GM12878 (cell line): Measurements from ENCODE around the gene ZSCAN20. TPM values are rescaled to one million over a fixed set of nuclear protein-coding genes. Genes with fewer than 3 reads are reported as not detected.

Experiments
- ATAC-seq: fragments of 200-7000 bp; cut with Tn5 transposase; 3 replicates; pipeline ENCODE4 v1.9.1; 2020; ENCODE audit warnings: mild to moderate bottlenecking, moderate library complexity
- BruUV-seq: library from RNA; stranded (reverse); fragments of 400-500 nt; replicated peaks from 2 replicates; lab custom pipeline; 2021; lab: Mats Ljungman, UMichigan
- CTCF ChIA-PET: fragments of 300-600 bp; sonication (Branson Sonifier 250); formaldehyde crosslinking; extraction: SDS; loops from one replicate; lab custom pipeline; 2021; ENCODE audit warnings: inconsistent platforms; lab: Yijun Ruan, JAX
- POLR2A ChIA-PET: fragments of 350-600 bp; formaldehyde crosslinking; extraction: SDS; loops from one replicate; lab custom pipeline; 2021; ENCODE audit warnings: inconsistent platforms; lab: Charles Lee
- RAD21 ChIA-PET: fragments of 300-600 bp; sonication (Branson Sonifier 250); formaldehyde crosslinking; loops from one replicate; lab custom pipeline; 2023; ENCODE audit warnings: antibody characterized with exemption; ENCODE audit not compliant: unreplicated experiment; lab: Charles Lee
- SMC1A ChIA-PET: fragments of 300-600 bp; sonication (Branson Sonifier 250); formaldehyde crosslinking; loops from one replicate; lab custom pipeline; 2023; ENCODE audit not compliant: unreplicated experiment, uncharacterized antibody; lab: Charles Lee
- DNase-seq: peaks from one replicate; pipeline ENCODE4 v3.0.0-alpha.2; 2011; ENCODE audit warnings: low read depth, low spot score
- FAIRE-seq: peaks from 3 replicates; lab custom pipeline; 2011; peaks lifted over from hg19 to GRCh38; lab: Jason Lieb, UNC
- H2AFZ ChIP-seq: 2 replicates; pipeline ENCODE4 v1.6.0; 2011; ENCODE audit warnings: low read depth, low read length, control low read depth; ENCODE audit not compliant: control insufficient read depth
- H3K27ac ChIP-seq: 2 replicates; pipeline ENCODE4 v1.5.1; 2011; ENCODE audit warnings: control low read depth; ENCODE audit not compliant: control insufficient read depth, insufficient read depth
- H3K27me3 ChIP-seq, 2 experiments: replicated peaks in 1 of 2; 2 replicates each; pipeline versions ENCODE4 v1.6.0 to v1.6.1; 2011; ENCODE audit warnings: low read length in 1 of 2; ENCODE audit not compliant: control insufficient read depth in 2 of 2, insufficient read depth in 2 of 2
- H3K36me3 ChIP-seq, 2 experiments: 2 replicates each; pipeline ENCODE4 v1.5.1; 2011; ENCODE audit warnings: low read length in 1 of 2; ENCODE audit not compliant: control insufficient read depth in 2 of 2, insufficient read depth in 2 of 2
- H3K4me1 ChIP-seq: 2 replicates; pipeline ENCODE4 v1.6.1; 2011; ENCODE audit warnings: mild to moderate bottlenecking, low read length, moderate library complexity, mixed read lengths; ENCODE audit not compliant: control insufficient read depth, insufficient read depth
- H3K4me2 ChIP-seq: 2 replicates; pipeline ENCODE4 v1.6.0; 2011; ENCODE audit warnings: control low read depth; ENCODE audit not compliant: control insufficient read depth, insufficient read depth
- H3K4me3 ChIP-seq: fragments of 200-600 bp; sonication (generic); 2 replicates; pipeline ENCODE4 v1.5.1; 2016
- H3K79me2 ChIP-seq: 2 replicates; pipeline ENCODE4 v1.6.0; 2011; ENCODE audit warnings: low read length; ENCODE audit not compliant: control insufficient read depth, insufficient read depth
- H3K9ac ChIP-seq: 2 replicates; pipeline ENCODE4 v1.8.0; 2011; ENCODE audit warnings: low read length, control low read depth, mixed read lengths; ENCODE audit not compliant: control insufficient read depth, insufficient read depth
- H3K9me3 ChIP-seq: replicated peaks from 3 replicates; pipeline ENCODE4 v1.5.1; 2011; ENCODE audit warnings: mild to moderate bottlenecking, low read length; ENCODE audit not compliant: control insufficient read depth, insufficient read depth
- H4K20me1 ChIP-seq: 2 replicates; pipeline ENCODE4 v1.6.0; 2011; ENCODE audit not compliant: control insufficient read depth, insufficient read depth
- CHD1 ChIP-seq: IDR thresholded peaks from 2 replicates; pipeline ENCODE4 v1.6.1; 2012; ENCODE audit warnings: low read depth, low read length, improper control_type of control experiment
- JUNB ChIP-seq: IDR thresholded peaks from 2 replicates; pipeline ENCODE4 v1.6.1; 2016; ENCODE audit warnings: antibody characterized with exemption, mild to moderate bottlenecking
- POLR2AphosphoS2 ChIP-seq: IDR thresholded peaks from 2 replicates; pipeline ENCODE4 v1.6.1; 2011; ENCODE audit warnings: low read depth, mild to moderate bottlenecking, low read length, improper control_type of control experiment, moderate library complexity
- SIN3A ChIP-seq: IDR thresholded peaks from 2 replicates; pipeline ENCODE4 v1.6.1; 2012; ENCODE audit warnings: low read depth, low read length, improper control_type of control experiment
- SP1 ChIP-seq: IDR thresholded peaks from one replicate; pipeline ENCODE4 v1.6.1; 2011; ENCODE audit warnings: low read depth, low read length
- WGBS: methylation state at CpG from one replicate; pipeline ENCODE4 v1.1.6; 2016; ENCODE audit warnings: low lambda C conversion rate; ENCODE audit not compliant: insufficient replicate concordance, insufficient coverage; ENCODE audit errors: missing lambda C conversion rate; 5-methylcytosine and 5-hydroxymethylcytosine counted together
- in situ Hi-C: fragments of 300-500 bp; cut with MboI; formaldehyde crosslinking; loops from 9 replicates; pipeline ENCODE4 v1.14.3; 2018; ENCODE audit warnings: mixed read lengths
- intact Hi-C: fragments of 100-400 bp; cut with micrococcal nuclease; formaldehyde crosslinking; loops from one replicate; pipeline ENCODE4 v1.14.2; 2022; ENCODE audit not compliant: unreplicated experiment
- polyA plus RNA-seq, 11 experiments: library from polyadenylated mRNA; depleted of rRNA in 4 of 11; unstranded in 6 of 11; stranded (reverse) in 5 of 11; fragments of >200 nt; fragmentation: Nextera tagmentation in 4 of 11; fragmentation: Illumina TruSeq in 1 of 11; extraction: Ambion mirVana in 4 of 11; extraction: Trizol in 1 of 11; gene quantifications; 1 replicate in 1 of 11; 2 replicates in 10 of 11; pipeline versions ENCODE4 v1.2.1 to v1.2.3, GENCODE V29; 2011 to 2016; ENCODE audit warnings: inconsistent platforms in 2 of 11, missing spikeins in 2 of 11, low read depth in 1 of 11
- total RNA-seq, 4 experiments: library from RNA; depleted of rRNA in 3 of 4; stranded (reverse); fragments of >200 nt in 3 of 4; fragmentation: Illumina TruSeq in 1 of 4; extraction: Trizol in 1 of 4; gene quantifications; 2 replicates each; pipeline versions ENCODE4 v1.2.1 to v1.2.3, GENCODE V29; 2013 to 2021
- TF ChIP-seq, protein P1 (sequence below): fragments of 450-650 bp; IDR thresholded peaks from 2 replicates; pipeline ENCODE4 v1.6.1; 2018; ENCODE audit warnings: borderline replicate concordance, mild to moderate bottlenecking; ENCODE audit not compliant: partially characterized antibody
- TF ChIP-seq, protein P2 (sequence below): fragments of 450-650 bp; IDR thresholded peaks from 2 replicates; pipeline ENCODE4 v1.6.1; 2017; ENCODE audit warnings: mild to moderate bottlenecking, moderate library complexity
- TF ChIP-seq, protein P3 (sequence below): fragments of 150-350 bp; IDR thresholded peaks from 2 replicates; pipeline ENCODE4 v1.6.1; 2016; ENCODE audit warnings: low read depth, low read length

ZSCAN20 gene
- total and polyA plus RNA-seq, 10 of the 15 experiments (the other 5 are each of a cell fraction or from before 2014, with no cell fraction given), result 0.35 to 5.1 (median 2.4) TPM

DNA sequence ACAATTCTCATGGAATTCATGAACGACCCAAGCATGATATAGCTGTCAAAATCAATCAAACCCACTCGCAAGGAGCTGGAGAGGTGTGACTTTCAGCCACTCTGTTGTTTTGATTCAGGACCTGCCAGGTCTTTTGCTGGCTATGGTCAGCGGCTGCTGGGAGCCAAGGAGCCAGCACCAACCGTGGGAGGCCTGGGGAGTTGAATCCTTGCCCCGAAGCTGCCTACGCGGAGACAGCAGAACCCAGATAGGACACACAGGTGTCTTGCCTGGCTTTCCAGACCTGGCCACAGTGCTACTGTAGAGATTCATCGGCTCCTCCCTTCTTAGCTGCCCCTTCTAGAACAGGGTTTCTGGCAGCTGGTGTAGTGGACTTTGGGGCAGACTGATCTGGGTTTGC is 42.7 kb downstream of the ZSCAN20 start (continued):
- TF ChIP-seq, protein P1, sequence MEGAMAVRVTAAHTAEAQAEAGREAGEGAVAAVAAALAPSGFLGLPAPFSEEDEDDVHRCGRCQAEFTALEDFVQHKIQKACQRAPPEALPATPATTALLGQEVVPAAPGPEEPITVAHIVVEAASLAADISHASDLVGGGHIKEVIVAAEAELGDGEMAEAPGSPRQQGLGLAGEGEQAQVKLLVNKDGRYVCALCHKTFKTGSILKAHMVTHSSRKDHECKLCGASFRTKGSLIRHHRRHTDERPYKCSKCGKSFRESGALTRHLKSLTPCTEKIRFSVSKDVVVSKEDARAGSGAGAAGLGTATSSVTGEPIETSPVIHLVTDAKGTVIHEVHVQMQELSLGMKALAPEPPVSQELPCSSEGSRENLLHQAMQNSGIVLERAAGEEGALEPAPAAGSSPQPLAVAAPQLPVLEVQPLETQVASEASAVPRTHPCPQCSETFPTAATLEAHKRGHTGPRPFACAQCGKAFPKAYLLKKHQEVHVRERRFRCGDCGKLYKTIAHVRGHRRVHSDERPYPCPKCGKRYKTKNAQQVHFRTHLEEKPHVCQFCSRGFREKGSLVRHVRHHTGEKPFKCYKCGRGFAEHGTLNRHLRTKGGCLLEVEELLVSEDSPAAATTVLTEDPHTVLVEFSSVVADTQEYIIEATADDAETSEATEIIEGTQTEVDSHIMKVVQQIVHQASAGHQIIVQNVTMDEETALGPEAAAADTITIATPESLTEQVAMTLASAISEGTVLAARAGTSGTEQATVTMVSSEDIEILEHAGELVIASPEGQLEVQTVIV, result no peak
- TF ChIP-seq, protein P2, sequence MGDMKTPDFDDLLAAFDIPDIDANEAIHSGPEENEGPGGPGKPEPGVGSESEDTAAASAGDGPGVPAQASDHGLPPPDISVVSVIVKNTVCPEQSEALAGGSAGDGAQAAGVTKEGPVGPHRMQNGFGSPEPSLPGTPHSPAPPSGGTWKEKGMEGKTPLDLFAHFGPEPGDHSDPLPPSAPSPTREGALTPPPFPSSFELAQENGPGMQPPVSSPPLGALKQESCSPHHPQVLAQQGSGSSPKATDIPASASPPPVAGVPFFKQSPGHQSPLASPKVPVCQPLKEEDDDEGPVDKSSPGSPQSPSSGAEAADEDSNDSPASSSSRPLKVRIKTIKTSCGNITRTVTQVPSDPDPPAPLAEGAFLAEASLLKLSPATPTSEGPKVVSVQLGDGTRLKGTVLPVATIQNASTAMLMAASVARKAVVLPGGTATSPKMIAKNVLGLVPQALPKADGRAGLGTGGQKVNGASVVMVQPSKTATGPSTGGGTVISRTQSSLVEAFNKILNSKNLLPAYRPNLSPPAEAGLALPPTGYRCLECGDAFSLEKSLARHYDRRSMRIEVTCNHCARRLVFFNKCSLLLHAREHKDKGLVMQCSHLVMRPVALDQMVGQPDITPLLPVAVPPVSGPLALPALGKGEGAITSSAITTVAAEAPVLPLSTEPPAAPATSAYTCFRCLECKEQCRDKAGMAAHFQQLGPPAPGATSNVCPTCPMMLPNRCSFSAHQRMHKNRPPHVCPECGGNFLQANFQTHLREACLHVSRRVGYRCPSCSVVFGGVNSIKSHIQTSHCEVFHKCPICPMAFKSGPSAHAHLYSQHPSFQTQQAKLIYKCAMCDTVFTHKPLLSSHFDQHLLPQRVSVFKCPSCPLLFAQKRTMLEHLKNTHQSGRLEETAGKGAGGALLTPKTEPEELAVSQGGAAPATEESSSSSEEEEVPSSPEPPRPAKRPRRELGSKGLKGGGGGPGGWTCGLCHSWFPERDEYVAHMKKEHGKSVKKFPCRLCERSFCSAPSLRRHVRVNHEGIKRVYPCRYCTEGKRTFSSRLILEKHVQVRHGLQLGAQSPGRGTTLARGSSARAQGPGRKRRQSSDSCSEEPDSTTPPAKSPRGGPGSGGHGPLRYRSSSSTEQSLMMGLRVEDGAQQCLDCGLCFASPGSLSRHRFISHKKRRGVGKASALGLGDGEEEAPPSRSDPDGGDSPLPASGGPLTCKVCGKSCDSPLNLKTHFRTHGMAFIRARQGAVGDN, result no peak

DNA sequence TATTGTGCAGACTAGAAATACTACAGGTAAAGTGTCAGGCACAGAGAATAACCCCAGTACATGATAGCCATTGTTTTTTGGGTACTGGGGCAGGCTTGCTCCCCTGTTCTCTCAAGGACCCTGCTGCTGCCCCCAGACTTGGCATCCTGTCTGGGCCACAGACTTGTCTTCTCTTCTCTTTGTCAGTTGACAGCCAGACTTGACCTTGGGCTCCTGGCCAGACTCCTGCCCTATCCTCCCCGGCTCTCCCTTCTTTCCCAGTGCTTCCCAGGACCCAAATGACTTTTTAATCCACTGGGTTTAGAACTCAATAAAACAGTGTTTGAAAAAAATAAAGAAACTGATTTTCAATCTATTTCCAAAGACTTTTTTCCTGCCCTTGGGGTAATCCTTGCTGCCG is 43.2 kb downstream of the ZSCAN20 start:
- no peaks in the 10 kb centered on the region for H3K9me3 ChIP-seq
- H3K4me3 ChIP-seq, result no peak overlapping the region
- ChIA-PET CTCF (no interaction called here), RAD21 (no interaction called here), POLR2A (no interaction called here), SMC1A (no interaction called here)
- H3K9ac ChIP-seq, result no peak overlapping the region
- no peak overlapping the region for H2AFZ ChIP-seq
- no TSS peak for BruUV-seq
- DNase-seq (no peak), ATAC-seq (no peak), FAIRE-seq (no peak)
- no peaks in the 10 kb centered on the region for H3K4me1 ChIP-seq
- in situ Hi-C loops (no loop called here), intact Hi-C loops (no loop called here)
- peaks cover 0 to 2% of the 10 kb centered on the region in 2 experiments; a peak in 3 of 4 replicates for H3K27me3 ChIP-seq
- H3K4me2 ChIP-seq, result no peak overlapping the region
- no peaks in the 10 kb centered on the region for H3K79me2 ChIP-seq
- H3K27ac ChIP-seq, result no peak overlapping the region
- 21% methylated on average over 2 of the region's 2 CpGs for WGBS
- no peaks in the 10 kb centered on the region for H3K36me3 ChIP-seq
- no peaks in the 10 kb centered on the region for H4K20me1 ChIP-seq
- TF ChIP-seq, protein P3, sequence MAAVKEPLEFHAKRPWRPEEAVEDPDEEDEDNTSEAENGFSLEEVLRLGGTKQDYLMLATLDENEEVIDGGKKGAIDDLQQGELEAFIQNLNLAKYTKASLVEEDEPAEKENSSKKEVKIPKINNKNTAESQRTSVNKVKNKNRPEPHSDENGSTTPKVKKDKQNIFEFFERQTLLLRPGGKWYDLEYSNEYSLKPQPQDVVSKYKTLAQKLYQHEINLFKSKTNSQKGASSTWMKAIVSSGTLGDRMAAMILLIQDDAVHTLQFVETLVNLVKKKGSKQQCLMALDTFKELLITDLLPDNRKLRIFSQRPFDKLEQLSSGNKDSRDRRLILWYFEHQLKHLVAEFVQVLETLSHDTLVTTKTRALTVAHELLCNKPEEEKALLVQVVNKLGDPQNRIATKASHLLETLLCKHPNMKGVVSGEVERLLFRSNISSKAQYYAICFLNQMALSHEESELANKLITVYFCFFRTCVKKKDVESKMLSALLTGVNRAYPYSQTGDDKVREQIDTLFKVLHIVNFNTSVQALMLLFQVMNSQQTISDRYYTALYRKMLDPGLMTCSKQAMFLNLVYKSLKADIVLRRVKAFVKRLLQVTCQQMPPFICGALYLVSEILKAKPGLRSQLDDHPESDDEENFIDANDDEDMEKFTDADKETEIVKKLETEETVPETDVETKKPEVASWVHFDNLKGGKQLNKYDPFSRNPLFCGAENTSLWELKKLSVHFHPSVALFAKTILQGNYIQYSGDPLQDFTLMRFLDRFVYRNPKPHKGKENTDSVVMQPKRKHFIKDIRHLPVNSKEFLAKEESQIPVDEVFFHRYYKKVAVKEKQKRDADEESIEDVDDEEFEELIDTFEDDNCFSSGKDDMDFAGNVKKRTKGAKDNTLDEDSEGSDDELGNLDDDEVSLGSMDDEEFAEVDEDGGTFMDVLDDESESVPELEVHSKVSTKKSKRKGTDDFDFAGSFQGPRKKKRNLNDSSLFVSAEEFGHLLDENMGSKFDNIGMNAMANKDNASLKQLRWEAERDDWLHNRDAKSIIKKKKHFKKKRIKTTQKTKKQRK, result no peak
- TF ChIP-seq, protein P2, result no peak
- TF ChIP-seq JUNB (no peak), POLR2AphosphoS2 (no peak), CHD1 (no peak), SP1 (no peak), SIN3A (no peak)
